Measurements from ENCODE around the gene HECW1. TPM values are rescaled to one million over a fixed set of nuclear protein-coding genes. Genes with fewer than 3 reads are reported as not detected.

HECW1 gene
- polyA plus RNA-seq, 1 donor (not counting 4 experiments of a cell fraction or from before 2014, with no cell fraction given) = not detected

DNA sequence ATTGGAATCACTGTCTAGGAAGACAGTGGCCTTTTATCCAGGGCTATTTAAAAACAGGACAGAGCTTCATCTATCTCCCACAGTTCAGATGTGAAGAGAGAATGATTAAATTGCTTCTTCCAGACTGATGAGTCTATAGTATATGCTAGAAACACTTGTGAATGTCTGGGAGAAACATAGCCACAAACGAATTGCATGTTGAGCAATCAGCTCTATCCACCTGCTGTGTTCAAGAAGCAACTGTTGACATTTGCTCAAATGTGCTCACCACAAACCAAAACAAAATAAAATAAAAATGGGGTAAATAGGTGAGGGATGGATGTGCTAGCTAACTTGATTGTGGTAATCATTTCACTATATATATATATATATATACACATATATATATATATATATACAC lies 195.1 kb downstream of the HECW1 start:
- peaks cover 5% of the 10 kb centered on the region for H3K4me1 ChIP-seq (ENCODE audit: control insufficient read depth, extremely low read depth, insufficient read depth, low read length)
- H3K27me3 ChIP-seq (ENCODE audit: control insufficient read depth, extremely low read depth, insufficient read depth, low read length) = no peaks in the 10 kb centered on the region
- no peak overlapping the region for H3K4me2 ChIP-seq (ENCODE audit: control insufficient read depth, extremely low read depth, insufficient read depth, low read depth, low read length)
- no peak overlapping the region for H3K4me3 ChIP-seq (ENCODE audit: control insufficient read depth in 2 of 3, extremely low read depth in 1 of 3, insufficient read depth in 2 of 3, low read depth in 1 of 3, low read length in 3 of 3)
- no peaks in the 10 kb centered on the region for H3K9me1 ChIP-seq (ENCODE audit: control insufficient read depth, extremely low read depth, insufficient read depth, low read length)
- H3K27ac ChIP-seq (ENCODE audit: control insufficient read depth, insufficient read depth, low read length) = no peak overlapping the region
- H3K79me2 ChIP-seq (ENCODE audit: control insufficient read depth, insufficient read depth, low read length) = no peaks in the 10 kb centered on the region
- DNase-seq (ENCODE audit: low read depth, low spot score) (no peak), FAIRE-seq (no peak)
- no peaks in the 10 kb centered on the region for H4K20me1 ChIP-seq (ENCODE audit: control insufficient read depth, extremely low read depth, insufficient read depth, low read length)
- dilution Hi-C loops (cut with MboI; ENCODE audit: extremely low pct_ligation_motif_present, low sequenced_read_pairs) = no loop called here
- TF ChIP-seq, protein P1, sequence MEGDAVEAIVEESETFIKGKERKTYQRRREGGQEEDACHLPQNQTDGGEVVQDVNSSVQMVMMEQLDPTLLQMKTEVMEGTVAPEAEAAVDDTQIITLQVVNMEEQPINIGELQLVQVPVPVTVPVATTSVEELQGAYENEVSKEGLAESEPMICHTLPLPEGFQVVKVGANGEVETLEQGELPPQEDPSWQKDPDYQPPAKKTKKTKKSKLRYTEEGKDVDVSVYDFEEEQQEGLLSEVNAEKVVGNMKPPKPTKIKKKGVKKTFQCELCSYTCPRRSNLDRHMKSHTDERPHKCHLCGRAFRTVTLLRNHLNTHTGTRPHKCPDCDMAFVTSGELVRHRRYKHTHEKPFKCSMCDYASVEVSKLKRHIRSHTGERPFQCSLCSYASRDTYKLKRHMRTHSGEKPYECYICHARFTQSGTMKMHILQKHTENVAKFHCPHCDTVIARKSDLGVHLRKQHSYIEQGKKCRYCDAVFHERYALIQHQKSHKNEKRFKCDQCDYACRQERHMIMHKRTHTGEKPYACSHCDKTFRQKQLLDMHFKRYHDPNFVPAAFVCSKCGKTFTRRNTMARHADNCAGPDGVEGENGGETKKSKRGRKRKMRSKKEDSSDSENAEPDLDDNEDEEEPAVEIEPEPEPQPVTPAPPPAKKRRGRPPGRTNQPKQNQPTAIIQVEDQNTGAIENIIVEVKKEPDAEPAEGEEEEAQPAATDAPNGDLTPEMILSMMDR (optimal IDR thresholded peaks at IDR 0.05 in 1 of 3, IDR thresholded peaks at IDR 0.05 in 1 of 3, conservative IDR thresholded peaks at IDR 0.05 in 1 of 3; ENCODE audit: extremely low read depth in 1 of 3, insufficient read depth in 2 of 3, low read length in 3 of 3) = no peak
- no peak for TF ChIP-seq EZH2 (IDR thresholded peaks at IDR 0.05; ENCODE audit: low read length)
- H3K9ac ChIP-seq (ENCODE audit: control insufficient read depth, extremely low read depth, insufficient read depth, low read length) = no peak overlapping the region
- no peak overlapping the region for H2AFZ ChIP-seq (ENCODE audit: control insufficient read depth, low read length)
- no peaks in the 10 kb centered on the region for H3K36me3 ChIP-seq (ENCODE audit: control insufficient read depth in 2 of 2, extremely low read depth in 1 of 2, insufficient read depth in 2 of 2, low read length in 2 of 2)
- no peaks in the 10 kb centered on the region for H3K9me3 ChIP-seq (ENCODE audit: control insufficient read depth, low read depth, low read length)

DNA sequence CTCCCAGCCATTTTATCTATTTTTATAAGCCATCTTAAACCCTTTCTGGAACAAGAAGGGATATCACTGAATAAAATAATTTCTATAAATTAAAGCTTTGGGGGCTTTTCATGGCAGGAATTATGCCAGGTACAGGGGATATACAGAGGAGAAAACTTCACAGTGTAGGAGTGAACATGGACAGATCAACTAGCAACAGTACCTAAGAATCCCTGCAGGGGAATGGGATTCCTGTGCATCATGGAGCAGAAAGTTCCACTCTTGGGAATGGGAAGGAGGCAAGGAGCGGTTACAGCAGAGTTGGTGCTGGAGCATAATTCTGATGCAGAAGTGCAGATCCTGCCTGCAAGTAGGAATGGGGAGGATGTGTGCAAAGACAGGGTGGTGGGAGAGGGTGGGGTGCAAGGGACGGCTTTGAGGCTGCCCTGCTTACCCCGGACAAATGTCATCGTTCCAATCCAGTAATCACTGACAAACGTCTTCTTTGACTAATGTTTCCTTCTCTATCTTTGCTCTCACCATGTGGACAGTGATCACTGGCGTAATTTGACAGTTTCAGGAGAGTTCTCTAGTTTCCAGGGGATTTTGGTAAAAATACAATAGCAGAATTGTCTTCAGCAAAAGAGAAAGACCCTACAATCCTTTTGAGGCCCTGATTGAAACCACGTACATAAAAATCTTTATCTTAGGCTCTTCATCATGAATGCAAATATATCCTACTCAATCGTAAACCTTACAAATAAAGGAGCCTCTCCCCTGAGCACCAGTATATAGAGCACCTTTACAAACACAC lies 196.7 kb downstream of the HECW1 start:
- Histone ChIP-seq H3K27ac (ENCODE audit: control insufficient read depth, insufficient read depth, low read length) (no peak overlapping the region), H3K79me2 (ENCODE audit: control insufficient read depth, insufficient read depth, low read length) (no peaks in the 10 kb centered on the region), H3K4me2 (ENCODE audit: control insufficient read depth, extremely low read depth, insufficient read depth, low read depth, low read length) (no peak overlapping the region), H4K20me1 (ENCODE audit: control insufficient read depth, extremely low read depth, insufficient read depth, low read length) (no peaks in the 10 kb centered on the region), H2AFZ (ENCODE audit: control insufficient read depth, low read length) (no peak overlapping the region), H3K36me3 (ENCODE audit: control insufficient read depth in 2 of 2, extremely low read depth in 1 of 2, insufficient read depth in 2 of 2, low read length in 2 of 2) (no peaks in the 10 kb centered on the region), H3K4me3 (ENCODE audit: control insufficient read depth in 2 of 3, extremely low read depth in 1 of 3, insufficient read depth in 2 of 3, low read depth in 1 of 3, low read length in 3 of 3) (no peak overlapping the region), H3K9ac (ENCODE audit: control insufficient read depth, extremely low read depth, insufficient read depth, low read length) (no peak overlapping the region), H3K9me1 (ENCODE audit: control insufficient read depth, extremely low read depth, insufficient read depth, low read length) (no peaks in the 10 kb centered on the region), H3K9me3 (ENCODE audit: control insufficient read depth, low read depth, low read length) (no peaks in the 10 kb centered on the region), H3K4me1 (ENCODE audit: control insufficient read depth, extremely low read depth, insufficient read depth, low read length) (peaks cover under 1% of the 10 kb centered on the region), H3K27me3 (ENCODE audit: control insufficient read depth, extremely low read depth, insufficient read depth, low read length) (no peaks in the 10 kb centered on the region)
- no peak for DNase-seq (ENCODE audit: low read depth, low spot score)
- no peak for TF ChIP-seq EZH2 (IDR thresholded peaks at IDR 0.05; ENCODE audit: low read length)
- TF ChIP-seq, protein P1 (optimal IDR thresholded peaks at IDR 0.05 in 1 of 3, IDR thresholded peaks at IDR 0.05 in 1 of 3, conservative IDR thresholded peaks at IDR 0.05 in 1 of 3; ENCODE audit: extremely low read depth in 1 of 3, insufficient read depth in 2 of 3, low read length in 3 of 3) = no peak
- dilution Hi-C loops (cut with MboI; ENCODE audit: extremely low pct_ligation_motif_present, low sequenced_read_pairs) = no loop called here
- FAIRE-seq = no peak

Measured in keratinocyte (primary cell).